Gastroesophageal sphincter (tissue), 3 donors: Measurements from ENCODE around the gene C2CD2L.

Experiments
- EP300 ChIP-seq: sonication (generic); formaldehyde crosslinking; IDR thresholded peaks from one replicate; pipeline ENCODE4 v1.6.1; 2017; ENCODE audit warnings: antibody characterized with exemption, mild to moderate bottlenecking
- POLR2A ChIP-seq, 2 donors: fragments of 450-650 bp; IDR thresholded peaks; one replicate each; pipeline ENCODE4 v1.6.1; 2017; ENCODE audit warnings: antibody characterized with exemption in 2 of 2, mild to moderate bottlenecking in 2 of 2, moderate library complexity in 1 of 2
- POLR2AphosphoS5 ChIP-seq: sonication (generic); formaldehyde crosslinking; IDR thresholded peaks from one replicate; pipeline ENCODE4 v1.6.1; 2017; ENCODE audit warnings: antibody characterized with exemption
- TF ChIP-seq, protein P1 (sequence below), 4 experiments: fragments of 200-600 bp in 2 of 4; fragments of 450-650 bp in 2 of 4; sonication (generic) in 1 of 4; IDR thresholded peaks; one replicate each; pipeline ENCODE4 v1.5.1; 2017 to 2019; ENCODE audit warnings: antibody characterized with exemption in 4 of 4, mild to moderate bottlenecking in 2 of 4, moderate library complexity in 2 of 4

DNA sequence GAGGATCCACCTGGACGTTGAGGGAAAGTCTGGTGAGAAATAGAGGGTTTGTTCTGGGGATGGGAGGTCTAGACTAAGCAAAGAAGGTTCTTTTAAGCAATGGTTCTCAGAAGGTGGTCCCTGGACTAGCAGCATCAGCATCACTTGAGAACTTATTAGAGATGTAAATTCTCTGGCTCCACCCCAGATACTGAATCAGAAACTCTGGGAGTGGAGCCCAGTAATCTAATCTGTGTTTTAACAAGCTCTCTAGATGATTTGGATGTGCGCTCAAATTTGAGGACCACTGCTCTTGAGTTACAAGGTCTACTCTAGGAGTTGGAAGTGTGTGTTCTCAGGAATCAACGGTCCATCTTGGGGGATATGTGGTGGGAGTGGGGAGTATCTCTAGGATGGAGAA, 38.4 kb downstream of the C2CD2L start:
- TF ChIP-seq, protein P1, sequence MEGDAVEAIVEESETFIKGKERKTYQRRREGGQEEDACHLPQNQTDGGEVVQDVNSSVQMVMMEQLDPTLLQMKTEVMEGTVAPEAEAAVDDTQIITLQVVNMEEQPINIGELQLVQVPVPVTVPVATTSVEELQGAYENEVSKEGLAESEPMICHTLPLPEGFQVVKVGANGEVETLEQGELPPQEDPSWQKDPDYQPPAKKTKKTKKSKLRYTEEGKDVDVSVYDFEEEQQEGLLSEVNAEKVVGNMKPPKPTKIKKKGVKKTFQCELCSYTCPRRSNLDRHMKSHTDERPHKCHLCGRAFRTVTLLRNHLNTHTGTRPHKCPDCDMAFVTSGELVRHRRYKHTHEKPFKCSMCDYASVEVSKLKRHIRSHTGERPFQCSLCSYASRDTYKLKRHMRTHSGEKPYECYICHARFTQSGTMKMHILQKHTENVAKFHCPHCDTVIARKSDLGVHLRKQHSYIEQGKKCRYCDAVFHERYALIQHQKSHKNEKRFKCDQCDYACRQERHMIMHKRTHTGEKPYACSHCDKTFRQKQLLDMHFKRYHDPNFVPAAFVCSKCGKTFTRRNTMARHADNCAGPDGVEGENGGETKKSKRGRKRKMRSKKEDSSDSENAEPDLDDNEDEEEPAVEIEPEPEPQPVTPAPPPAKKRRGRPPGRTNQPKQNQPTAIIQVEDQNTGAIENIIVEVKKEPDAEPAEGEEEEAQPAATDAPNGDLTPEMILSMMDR (IDR thresholded peaks at IDR 0.05) = no peak
- TF ChIP-seq POLR2AphosphoS5 = no peak
- no peak for TF ChIP-seq EP300
- no peak for TF ChIP-seq POLR2A (IDR thresholded peaks at IDR 0.05)
